AG08395 (cell line): ENCODE measurements around the gene KSR2.

Experiments
- DNase-seq: peaks from one replicate; pipeline ENCODE4 v3.0.0; 2012; ENCODE audit warnings: mixed read lengths, low spot score

Gene KSR2

DNA sequence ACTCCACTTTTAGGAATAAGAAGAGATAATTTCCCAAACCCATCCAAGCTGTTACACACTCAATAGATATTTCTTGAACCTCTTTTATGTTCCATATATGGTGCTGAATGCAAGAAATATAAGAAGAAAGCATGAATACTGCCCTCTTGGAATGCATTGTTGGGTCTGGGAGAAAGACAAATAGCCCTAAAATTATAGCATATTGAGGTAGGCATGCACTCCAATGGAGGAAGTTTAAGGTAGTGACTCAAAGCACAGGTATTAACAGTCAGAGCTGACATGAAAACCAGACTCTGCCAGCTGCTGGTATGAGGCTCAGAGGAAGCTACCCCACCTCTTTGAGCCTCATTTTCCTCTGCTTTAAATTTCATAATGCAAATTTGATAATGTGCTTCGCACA is 346.0 kb downstream of the KSR2 start:
- peak; percentile 6 for DNase-seq

DNA sequence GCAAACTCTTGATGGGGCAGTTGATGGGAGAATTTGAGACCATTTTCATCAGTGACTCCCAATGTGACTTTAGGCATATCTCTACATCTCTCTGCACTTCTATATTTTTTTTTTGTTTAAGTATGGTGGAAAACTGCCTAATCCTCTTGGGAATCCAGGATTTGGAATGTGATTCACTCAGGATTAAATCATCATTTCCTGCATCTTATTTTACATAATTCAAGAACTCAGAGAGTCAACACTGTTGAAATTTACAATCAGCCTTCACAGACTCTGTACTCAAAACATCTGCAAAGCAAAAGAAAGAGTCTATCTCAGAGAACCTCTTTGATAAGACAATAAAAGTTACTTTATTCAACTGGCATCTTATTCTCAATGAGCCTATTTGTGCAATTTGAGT is 346.7 kb downstream of the KSR2 start:
- DNase-seq = peak; percentile 22

DNA sequence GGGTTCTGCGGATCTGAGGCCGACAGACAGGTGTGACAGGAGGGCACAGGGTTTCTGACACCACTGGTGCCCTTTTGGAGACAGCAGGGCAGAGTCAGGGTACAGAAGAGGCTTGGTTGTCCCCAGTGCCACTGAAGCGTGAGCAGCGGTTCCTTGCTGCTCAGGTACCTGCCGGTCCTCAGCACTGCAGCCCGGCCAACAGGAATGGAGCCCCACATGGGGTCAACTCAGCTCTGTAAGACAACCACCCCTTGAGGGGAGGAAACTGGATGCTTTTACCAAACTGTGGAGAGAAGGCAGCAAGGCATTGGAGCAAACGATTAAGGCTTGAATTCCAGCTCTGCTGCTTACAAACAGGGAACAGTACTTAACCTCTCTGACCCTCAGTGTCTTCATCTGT is 361.0 kb downstream of the KSR2 start:
- no peak for DNase-seq

DNA sequence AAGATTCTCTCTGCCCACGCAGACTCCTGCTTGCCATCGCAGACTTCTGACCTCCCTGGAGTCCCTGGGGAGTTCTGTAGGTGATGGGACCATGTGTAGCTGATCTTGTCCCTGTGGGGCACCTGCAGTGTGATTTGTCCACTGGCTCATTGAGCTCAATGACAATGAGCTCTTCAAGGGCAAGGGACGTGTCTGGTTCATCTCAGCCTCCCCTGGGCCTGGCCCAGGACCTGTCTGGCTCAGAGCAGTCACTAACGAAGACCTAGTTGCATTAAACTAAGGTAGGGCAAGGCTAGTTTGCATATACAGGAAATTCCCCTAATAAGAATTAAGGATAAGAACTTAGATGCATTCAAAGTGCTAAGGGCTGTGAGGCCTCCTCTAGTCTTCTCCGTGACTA is 361.8 kb downstream of the KSR2 start:
- no peak for DNase-seq

DNA sequence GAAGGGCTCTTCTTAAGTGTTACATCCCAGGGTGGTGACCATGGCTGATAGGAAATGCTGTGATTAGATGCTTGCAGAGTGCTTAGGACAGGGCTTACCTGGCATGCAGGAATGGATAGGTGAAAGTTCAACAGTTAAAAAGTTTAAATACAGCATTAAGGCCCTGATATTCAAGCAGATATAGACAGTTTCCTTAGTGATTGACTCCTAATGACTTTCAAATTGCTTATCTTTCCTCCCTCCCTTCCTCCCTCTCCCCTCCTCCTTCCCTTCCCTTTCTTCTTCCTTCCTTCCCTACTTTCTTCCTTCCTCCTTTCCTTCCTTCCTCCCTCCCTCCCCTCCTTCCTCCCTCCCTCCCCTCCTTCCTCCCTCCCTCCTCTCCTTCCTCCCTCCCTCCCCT is 362.8 kb downstream of the KSR2 start:
- DNase-seq = no peak

DNA sequence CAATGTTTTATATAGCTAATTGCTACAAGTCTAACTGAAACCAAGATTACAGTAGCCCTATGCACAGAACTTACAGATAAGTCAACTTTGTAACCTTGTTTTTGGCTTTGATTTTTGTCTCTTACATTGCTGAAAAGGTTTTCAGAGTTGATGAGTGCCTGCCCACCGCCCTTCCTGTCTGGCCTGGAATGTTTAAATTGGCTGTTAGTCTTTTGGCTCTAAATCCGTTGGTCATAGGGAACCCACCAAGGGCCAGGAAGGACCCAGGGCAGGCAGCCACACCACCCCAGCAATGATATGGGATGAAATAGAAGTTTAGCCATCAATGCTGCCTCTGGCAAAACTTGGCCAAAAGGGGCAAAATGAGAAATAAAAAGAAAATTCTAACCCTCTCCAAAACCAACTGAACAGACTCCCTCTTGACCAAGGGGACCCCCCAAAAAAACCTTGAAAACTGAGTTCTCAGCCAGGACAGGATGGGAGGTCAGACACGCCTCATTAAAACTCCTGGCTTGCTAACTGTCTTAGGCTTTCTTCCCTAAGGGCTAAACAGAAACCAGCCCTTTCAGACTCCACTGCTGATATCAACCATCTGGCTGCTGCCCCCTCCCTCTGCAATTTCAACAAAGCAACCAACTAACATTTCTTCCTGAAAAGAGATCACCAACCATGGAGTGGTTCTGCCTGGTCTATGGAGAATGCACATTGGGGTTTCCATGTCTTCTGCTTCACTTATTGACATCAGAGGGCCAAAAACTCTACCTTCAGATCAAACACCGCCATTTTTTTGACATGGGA is 365.3 kb downstream of the KSR2 start:
- DNase-seq = no peak

DNA sequence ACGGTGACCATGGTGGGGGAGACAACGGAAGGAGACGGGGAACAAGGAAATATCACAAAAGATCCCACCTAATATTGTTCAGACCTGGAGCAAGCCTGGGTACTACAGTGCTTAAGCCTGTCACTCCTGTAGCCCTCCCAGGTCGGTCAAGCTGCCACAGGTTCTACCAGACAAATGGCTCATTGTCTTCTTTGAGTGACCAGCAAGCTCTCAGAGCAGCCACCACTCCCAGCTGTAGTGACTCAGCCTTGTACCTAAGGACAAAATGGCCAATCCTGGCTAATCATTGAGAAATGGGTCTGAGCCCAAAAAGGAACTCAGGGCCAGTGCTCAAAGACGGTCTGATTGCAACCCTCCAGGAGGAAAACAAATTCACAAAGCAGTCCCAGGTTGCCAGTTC is 368.9 kb downstream of the KSR2 start:
- no peak for DNase-seq

DNA sequence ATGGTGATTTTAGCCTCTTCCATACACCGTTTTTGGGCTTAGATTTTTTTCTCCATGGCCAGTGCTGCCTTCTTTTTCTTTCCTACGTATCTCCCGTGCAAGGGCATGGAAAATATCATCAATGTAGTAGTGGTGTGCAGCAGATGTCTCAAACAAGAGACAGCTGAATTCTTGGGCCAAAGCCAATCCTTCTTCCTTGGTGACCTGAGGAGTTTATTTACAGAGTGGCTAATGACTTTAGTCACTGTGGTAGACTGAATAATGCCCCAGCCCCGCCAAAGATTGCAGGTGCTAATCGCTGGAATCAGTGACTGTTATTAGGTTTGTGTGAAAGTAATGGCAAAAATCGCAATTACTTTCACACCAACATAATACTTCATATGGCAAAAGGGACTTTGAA is 371.8 kb downstream of the KSR2 start:
- DNase-seq = no peak

DNA sequence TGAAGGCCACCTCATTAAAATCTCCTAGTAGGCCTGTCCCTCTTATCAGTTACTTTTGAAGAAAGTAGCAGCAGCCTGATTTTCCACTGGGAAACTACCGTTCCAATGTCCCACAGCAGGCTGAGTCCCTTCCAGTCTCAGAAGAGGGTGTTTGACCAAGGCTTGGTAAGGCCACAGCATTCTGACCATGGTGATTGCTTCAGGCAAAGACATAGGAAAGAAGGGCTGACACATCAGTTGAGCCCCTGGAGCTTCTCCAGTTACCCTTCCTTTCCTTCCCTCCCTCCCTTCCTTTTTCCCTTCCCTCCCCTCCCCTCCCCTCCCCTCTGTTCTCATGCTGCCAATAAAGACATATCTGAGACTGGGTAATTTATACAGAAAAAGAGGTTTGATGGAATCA is 373.0 kb downstream of the KSR2 start:
- no peak for DNase-seq

DNA sequence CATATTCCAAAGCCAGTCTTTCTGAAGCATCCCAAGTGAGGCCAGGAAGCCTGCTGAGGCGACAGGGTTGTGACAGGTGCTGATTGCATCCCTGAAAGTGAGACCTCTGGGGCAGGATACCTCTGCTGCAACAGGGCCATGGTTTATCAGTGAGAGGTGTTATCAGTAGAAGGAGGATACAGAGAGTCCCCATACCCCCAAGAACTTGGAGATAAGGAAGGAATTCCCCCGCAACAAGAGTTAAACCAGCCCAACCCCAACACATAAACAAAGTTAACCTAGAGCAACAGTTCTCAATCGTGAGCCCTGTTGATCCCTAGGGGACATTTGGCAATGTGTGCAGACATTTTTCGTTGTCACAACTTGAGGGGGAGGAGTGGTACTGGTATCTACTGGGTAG is 374.3 kb downstream of the KSR2 start:
- no peak for DNase-seq

DNA sequence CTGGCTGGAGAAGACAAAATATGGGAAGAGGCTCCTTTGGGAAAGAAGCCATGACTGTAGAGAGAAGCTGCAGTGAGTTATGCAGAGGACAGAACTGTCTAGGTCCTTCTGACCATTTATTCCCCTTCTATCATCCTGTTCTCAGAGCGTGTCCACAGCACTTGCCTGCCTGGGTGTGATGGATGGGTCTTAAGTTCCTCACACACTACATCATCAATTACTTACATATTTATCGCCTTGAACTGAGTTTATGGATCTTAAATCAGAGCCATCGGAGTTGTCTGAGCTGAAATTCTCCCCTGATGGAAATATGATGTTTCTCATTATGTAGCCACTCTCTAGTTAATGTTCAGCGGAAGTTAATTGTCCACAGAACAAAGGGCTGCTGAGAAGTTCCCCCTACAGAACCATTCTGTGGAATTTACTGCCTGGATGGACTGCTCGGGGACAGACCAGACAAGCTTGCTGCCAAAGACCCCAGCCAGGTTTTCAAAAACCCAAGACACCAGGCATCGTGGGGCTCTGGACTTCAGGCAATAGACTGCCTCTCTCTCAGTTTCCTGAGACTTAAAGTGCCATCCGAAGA is 374.9 kb downstream of the KSR2 start:
- DNase-seq = no peak

DNA sequence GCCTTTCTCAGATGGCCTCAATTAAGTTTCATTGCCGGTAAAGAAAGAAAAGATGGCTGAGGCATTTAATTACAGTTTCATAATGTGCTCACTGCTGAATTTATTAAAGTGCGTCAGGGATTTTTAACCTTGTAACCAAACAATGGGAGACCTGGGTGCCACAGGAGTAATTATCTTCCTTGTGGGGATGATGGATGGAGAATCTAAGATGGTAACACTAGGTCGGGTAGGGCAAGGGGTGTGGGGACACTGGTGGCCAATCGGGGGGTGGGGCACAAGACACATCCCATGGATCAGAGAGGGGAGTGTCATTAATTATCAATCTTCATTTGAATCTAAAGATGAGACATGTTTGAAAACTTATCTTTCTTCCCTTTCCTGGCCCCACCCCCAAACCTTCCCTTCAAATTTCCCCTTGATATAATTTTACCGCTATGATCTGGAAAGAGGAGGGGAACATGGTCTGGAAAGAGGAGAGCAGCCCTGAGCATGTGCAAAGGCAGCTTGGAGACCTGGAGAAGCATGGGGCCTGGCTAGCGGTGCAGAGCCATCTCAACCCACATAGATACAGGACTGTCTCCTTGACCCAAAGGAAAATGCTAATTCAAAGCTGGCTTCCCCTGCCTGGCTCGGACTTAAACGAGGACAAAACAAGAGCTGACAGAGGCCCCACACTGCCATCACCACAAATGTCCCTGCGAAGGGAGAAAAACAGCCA is 376.0 kb downstream of the KSR2 start:
- DNase-seq = no peak

DNA sequence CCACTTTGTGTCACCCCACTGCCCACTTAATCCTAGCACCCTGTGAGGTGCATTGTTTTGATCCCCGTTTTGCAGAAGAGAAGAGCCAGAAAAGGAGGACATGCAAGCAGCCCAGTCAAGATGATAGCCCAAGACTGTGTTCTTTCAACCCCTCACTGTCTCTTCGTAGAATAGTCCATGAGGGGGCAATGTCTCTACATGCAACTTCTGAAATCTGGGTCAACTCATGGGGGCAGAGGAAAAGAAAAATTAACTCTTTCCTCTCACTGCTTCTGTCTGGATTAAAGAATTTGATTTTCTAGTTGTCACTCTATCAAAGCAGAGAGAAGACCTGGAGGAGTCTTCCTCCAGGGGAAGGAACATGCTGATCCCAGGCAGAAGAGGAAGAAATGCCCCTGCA is 377.8 kb downstream of the KSR2 start:
- no peak for DNase-seq

DNA sequence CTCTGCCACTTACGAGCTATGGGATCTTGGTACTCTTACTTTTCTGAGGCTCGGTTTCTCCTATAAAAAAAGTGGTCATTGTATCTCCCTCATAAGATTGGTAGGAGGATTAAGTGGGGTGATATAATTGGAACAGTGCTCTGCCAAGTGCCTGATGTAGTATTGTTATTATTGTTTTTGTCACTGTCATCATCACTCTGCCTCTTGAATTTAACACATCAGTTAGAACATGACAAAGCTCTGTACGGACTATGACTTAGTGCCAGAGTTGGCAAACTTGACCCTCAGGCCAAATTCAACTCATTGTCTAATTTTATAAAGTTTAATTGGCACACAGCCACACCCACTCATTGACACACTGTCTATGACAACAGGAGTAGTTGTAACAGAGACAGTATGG is 378.4 kb downstream of the KSR2 start:
- DNase-seq = no peak

DNA sequence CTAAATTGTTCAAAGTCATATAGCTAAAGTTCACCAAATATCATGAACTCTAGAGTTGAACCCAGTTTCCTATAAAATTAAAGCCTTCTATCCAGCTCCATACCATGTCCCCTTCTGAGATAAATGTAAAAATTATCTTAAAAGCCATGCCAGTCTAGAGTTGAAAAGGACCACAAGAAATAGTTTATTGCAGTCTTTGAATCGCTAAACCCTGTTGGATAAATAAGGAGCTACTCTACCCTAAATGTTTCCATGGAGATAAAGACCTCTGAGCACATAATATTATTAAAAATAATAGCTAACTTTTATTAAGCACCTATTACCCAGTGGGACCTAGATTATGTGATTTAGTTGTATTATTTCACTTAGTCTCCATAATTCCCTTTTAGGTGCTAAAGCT is 379.8 kb downstream of the KSR2 start:
- no peak for DNase-seq

DNA sequence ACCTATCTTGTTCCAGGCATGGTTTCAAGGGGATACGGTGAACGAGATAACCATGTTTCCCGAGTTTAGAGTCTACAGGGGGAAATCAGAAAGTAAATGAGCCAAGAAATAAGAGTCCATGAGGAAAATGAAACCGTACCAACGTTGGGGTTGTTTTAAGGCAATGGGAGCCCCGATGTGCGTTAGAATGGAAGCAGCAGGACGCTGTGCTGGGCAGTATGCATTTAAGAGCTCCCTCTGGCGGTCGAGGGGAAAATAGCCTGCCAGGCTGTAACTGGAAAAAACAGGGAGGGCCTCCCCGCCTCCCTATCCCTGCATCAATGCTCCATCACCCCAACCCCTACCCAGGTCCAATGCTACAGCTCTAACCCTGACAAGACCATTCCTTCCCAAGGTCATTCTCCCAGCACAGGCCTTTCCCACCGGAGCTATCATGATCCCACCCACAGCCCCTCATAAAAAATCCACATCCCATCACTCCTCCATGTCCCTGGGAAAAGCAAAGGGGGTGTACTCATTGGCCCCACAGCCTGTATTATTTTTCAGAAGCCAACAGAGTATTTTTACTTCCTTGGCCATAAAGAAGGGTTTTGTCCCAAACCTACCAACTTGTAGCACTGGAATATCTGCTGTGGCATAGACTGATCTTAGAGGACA is 381.0 kb downstream of the KSR2 start:
- peak; percentile 67 for DNase-seq

DNA sequence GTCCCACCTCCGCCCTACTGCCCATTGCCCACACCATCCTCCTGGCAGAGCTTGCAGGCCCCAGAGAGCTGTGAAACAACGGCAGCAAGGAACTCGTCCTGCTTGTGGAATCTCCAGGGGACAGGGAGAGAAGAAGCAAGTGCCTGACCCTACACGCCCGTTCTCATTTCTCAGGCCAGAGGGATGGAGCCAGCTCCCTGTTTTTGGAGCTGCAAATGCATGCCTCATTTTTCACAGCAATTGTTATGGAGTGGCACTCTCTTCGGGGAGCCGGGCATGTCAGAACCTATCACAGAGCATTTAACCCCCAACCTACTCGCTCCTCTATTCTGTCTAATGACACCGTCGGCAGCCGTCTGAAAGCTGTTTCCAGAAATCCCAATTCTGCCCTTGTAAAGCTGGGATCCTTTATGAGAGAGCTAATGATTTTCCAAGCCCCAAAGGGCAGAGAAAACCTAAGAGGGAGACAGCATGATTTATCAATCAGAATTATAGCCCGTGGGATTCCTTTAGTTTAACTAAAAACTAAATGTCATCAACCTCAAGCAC is 385.0 kb downstream of the KSR2 start:
- no peak for DNase-seq

DNA sequence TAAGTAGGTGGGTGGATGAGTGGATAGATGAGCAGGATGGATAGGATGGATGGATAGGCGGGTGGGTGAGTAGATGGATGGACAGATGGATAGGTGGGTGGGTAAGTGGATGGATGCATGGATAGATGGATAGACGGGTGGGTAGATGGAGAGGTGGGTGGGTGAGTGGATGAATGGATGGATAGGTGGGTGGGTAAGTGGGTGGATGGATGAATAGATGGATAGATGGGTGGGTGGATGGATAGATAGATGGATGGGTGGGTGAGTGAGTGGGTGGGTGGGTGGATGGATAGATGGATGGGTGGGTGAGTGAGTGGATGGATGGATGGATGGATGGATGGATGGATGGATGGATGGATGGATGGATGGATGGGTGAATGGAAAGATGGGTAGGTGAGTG is 385.7 kb downstream of the KSR2 start:
- no peak for DNase-seq

DNA sequence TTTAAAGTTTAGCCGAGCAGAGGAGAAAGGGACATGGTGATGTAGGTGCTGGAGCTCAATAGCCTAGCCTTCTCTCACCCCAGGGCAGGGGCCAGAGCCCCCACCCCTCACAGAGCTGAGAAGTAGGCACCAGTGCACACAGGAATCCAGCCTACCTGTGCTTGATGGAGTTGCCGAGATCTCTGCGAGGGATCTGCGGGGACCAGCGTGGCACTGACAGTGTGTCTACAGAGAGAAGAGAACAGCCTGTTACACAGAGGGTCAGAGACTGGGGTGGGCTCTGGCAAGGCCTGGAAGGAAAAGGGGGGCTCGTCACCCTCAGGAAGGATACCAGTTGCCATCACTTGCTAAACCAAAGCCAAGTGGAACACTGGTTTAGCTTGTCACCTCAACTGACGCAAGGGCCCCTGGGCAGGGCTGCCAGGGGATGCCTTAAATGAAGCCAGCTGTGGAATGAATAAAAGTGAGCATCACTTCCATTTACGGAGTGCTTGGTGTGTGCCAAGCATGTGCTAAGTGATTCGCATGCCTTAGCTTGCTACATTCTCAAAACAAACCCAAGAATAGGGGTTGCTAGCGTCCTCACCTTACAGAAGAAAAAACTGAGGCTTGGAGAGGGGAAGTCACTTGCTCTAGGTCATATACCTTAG is 386.5 kb downstream of the KSR2 start:
- DNase-seq = peak; percentile 31

DNA sequence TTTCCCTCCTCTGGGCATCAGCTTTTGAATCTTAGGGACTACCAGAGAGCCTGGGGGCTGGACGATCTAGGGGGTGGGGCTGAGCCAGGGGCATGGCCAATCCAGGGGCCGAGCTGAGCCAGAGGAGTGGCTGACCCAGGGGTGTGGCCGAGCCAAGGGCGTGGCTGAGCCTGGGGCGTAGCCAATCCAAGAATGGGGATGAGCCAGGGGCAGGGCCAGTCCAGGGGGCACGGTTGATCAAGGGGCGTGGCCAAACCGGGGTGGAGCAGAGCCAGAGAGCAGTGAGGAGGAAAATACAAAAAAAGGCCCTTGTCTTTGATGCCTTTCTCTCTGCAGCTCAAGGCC is 388.1 kb downstream of the KSR2 start:
- peak; percentile 48 for DNase-seq

DNA sequence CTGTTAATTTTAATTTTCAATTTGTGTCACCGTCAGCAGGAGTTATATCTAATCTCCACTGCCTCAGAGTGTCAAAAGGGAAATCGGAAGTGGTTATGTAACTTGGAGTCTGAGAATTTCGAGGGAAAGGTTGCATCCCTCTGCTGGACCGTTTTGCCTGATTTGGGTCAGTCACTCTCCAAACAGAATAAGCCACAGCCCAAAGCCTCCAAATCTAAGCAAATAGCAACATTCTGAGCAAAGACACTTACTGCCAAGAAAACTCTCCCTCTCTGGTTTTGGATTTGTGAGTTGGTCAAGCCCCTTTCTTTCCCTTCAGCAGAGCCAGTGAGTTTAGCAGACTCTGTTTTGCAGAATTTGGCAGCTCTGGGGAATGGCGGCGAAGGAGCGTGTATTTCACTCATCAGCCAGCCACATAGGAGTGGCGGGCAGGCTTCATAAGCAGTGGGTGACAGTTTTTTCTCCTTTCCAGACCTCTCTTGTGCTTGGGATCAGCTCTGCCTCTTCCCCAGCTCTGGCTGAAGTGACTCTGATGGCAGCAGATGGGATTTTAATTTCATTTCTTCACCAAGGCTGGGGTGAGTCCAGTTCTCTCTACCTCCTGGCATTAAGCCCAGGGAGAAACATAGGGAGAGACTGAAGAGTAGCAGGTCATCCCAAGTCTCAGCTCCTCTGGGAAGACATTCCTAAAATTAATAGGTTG is 388.6 kb downstream of the KSR2 start:
- no peak for DNase-seq
